ENCODE results near the gene STXBP5L.
"Not testable (repeated sequence)": the region's sequence is repeated elsewhere in the genome, so short reads cannot be mapped to it uniquely, and the experiment has no call there.

STXBP5L gene

GRCh38 chr3:121414924-121415323 lies 506.9 kb downstream of the STXBP5L start:
- H3K4me3 ChIP-seq (ENCODE audit: low read depth, low read length), result no peak overlapping the region

DNA sequence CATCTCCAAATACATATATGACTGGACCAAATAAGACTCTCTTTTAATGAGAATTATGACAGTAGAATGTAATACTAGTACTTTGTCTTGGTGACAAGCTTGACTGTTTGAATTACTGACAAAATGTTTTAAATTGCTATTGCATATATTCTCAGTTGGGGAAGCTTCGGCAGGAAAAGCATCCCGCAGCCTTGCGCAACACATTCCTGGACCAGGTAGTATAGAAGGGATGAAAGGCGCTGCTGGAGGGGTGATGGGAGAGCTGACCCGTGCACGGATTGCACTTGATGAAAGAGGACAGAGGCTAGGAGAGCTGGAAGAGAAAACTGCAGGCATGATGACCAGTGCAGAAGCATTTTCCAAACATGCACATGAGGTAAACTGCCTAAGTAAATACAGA lies 510.2 kb downstream of the STXBP5L start:
- no peak overlapping the region for H3K4me3 ChIP-seq (ENCODE audit: low read depth, low read length)

GRCh38 chr3:121424549-121424948 lies 516.5 kb downstream of the STXBP5L start:
- H3K4me3 ChIP-seq (ENCODE audit: low read depth, low read length), result no peak overlapping the region

- no peak overlapping the region for H3K4me3 ChIP-seq (ENCODE audit: low read depth, low read length)
These were observed 522.7 kb downstream of the STXBP5L start for GRCh38 chr3:121430664-121431215.

- H3K4me3 ChIP-seq (ENCODE audit: low read depth, low read length), result no peak overlapping the region
These were observed 523.9 kb downstream of the STXBP5L start for GRCh38 chr3:121431726-121432517.

DNA sequence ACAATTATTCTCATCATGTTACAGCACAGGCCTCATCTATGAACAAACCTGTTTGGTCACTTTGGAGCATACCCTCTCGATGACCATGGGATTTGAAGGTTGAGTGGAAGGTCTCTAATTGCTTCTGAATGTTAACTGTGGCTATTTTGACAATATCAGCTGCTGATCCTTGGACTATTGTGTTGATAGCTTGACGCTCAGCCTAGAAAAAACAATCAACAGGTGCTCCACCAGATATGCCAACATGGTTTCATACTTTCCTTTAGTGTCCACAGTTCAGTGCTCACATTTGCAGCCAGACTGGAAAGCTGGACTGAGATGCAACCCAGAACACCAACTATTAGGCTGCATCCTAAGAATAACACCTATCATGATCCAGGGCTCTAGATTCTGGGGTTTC lies 528.1 kb downstream of the STXBP5L start:
- no peak overlapping the region for H3K4me3 ChIP-seq (ENCODE audit: low read depth, low read length)

GRCh38 chr3:121436641-121437040 lies 528.6 kb downstream of the STXBP5L start:
- no peak overlapping the region for H3K4me3 ChIP-seq (ENCODE audit: low read depth, low read length)

DNA sequence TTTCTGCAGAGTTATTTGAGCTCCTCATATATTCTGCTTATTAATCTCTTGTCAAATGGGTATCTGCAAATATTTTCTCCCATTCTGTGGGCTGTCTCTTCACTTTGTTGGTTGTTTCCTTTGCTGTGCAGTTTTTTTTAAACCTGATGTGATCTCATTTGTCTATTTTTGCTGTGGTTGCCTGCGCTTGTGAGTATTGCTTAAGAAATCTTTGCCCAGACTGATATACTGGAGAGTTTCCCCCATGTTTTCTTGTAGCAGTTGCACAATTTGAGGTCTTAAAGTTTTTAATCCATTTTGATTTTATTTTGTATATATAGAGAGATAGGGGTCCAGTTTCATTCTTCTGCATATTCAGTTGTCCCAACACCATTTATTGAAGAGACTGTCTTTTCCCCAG lies 535.5 kb downstream of the STXBP5L start:
- H3K4me3 ChIP-seq (ENCODE audit: low read depth, low read length), result no peak overlapping the region

- not testable (repeated sequence) for H3K4me3 ChIP-seq (ENCODE audit: low read depth, low read length)
These were observed 543.7 kb downstream of the STXBP5L start for GRCh38 chr3:121451752-121452151.

GRCh38 chr3:121462565-121462964 lies 554.6 kb downstream of the STXBP5L start:
- H3K4me3 ChIP-seq (ENCODE audit: low read depth, low read length), result no peak overlapping the region

- no peak overlapping the region for H3K4me3 ChIP-seq (ENCODE audit: low read depth, low read length)
These were observed 555.7 kb downstream of the STXBP5L start for GRCh38 chr3:121463745-121464144.

DNA sequence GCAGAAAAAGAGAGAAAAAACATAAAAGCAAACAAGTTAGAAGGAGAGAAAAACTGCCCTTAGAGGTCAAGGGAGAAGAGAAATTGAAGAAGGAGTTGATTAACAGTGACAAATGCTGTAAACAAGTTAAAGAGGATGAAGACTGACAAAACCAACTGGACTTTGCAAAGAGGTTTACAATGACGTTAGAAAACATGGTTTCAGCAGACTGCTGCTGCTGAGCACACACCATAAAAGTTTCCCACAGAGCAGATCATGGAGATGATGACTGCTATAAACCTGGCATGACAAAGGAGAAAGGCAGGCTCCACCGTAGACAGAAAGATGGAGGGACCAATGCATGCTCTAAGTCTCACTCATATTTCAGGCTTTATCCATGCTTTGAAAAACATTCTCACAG lies 559.1 kb downstream of the STXBP5L start:
- no peak overlapping the region for H3K4me3 ChIP-seq (ENCODE audit: low read depth, low read length)

DNA sequence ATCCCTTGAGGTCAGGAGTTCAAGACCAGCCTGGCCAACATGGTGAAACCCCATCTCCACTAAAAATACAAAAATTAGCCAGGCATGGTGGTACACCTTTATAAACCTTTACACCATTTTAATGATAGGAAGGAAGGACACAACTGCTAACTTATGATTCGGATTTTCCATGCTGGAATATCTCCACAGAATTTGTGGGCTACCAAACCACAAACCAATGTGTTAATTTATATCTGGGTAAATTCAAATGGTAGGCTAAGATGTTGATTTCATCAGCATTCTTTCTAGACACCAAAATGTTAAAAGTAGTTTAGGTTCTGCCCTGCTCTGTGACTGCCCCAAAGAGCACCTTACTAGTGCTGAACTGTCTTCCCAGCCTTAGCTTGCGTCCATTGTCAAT lies 565.0 kb downstream of the STXBP5L start:
- H3K4me3 ChIP-seq (ENCODE audit: low read depth, low read length), result no peak overlapping the region

All from iPS-11a (cell line).